NCI-H1417 treated with DMSO at 0.1 percent for 48 hours (cell line): ENCODE data around the gene KLRB1.
"Not testable (repeated sequence)": the region's sequence is repeated elsewhere in the genome, so short reads cannot be mapped to it uniquely, and the experiment has no call there.

ENCODE experiments used
- DNase-seq: peaks from one replicate; lab custom pipeline; 2025; lab: John Stamatoyannopoulos, UW

KLRB1 gene

GRCh38 chr12:9619411-9620179 is 11.9 kb upstream of the KLRB1 start:
- no peak for DNase-seq

- not testable (repeated sequence) for DNase-seq
Observed at GRCh38 chr12:9618906-9619305, 11.2 kb upstream of the KLRB1 start.

- no peak for DNase-seq
Observed at GRCh38 chr12:9617124-9617523, 9.4 kb upstream of the KLRB1 start.

- no peak for DNase-seq
Observed at GRCh38 chr12:9615420-9616136, 7.9 kb upstream of the KLRB1 start.

- DNase-seq: not testable (repeated sequence)
Observed at GRCh38 chr12:9610606-9611005, 2.9 kb upstream of the KLRB1 start.

GRCh38 chr12:9606736-9607372 is 862 bp downstream of the KLRB1 start:
- DNase-seq: no peak

- DNase-seq: no peak
Observed at GRCh38 chr12:9606247-9606646, 1.5 kb downstream of the KLRB1 start.

GRCh38 chr12:9605483-9605882 is 2.2 kb downstream of the KLRB1 start:
- DNase-seq: no peak

- no peak for DNase-seq
Observed at GRCh38 chr12:9604287-9604686, 3.4 kb downstream of the KLRB1 start.

- not testable (repeated sequence) for DNase-seq
Observed at GRCh38 chr12:9600426-9600825, 7.3 kb downstream of the KLRB1 start.

- DNase-seq: no peak
Observed at GRCh38 chr12:9598363-9598762, 9.4 kb downstream of the KLRB1 start.

- DNase-seq: no peak
Observed at GRCh38 chr12:9597365-9597764, 10.4 kb downstream of the KLRB1 start.

- no peak for DNase-seq
Observed at GRCh38 chr12:9590441-9590840, 17.3 kb downstream of the KLRB1 start.

GRCh38 chr12:9588749-9589148 is 19.0 kb downstream of the KLRB1 start:
- DNase-seq: no peak

- no peak for DNase-seq
Observed at GRCh38 chr12:9587987-9588600, 19.6 kb downstream of the KLRB1 start.

GRCh38 chr12:9577729-9578128 is 30.0 kb downstream of the KLRB1 start:
- DNase-seq: not testable (repeated sequence)

- DNase-seq: not testable (repeated sequence)
Observed at GRCh38 chr12:9567151-9567550, 40.6 kb downstream of the KLRB1 start.

GRCh38 chr12:9566113-9566512 is 41.6 kb downstream of the KLRB1 start:
- DNase-seq: not testable (repeated sequence)

- not testable (repeated sequence) for DNase-seq
Observed at GRCh38 chr12:9564418-9564817, 43.3 kb downstream of the KLRB1 start.

- not testable (repeated sequence) for DNase-seq
Observed at GRCh38 chr12:9562841-9563453, 44.8 kb downstream of the KLRB1 start.

- DNase-seq: not testable (repeated sequence)
Observed at GRCh38 chr12:9545489-9545888, 62.2 kb downstream of the KLRB1 start.
